A673 (cell line): ENCODE data around the gene SMC1A. TPM values are rescaled to one million over a fixed set of nuclear protein-coding genes. Genes with fewer than 3 reads are reported as not detected.

Source experiments
- BruUV-seq: library from RNA; stranded (reverse); fragments of 400-500 nt; replicated peaks from 2 replicates; lab custom pipeline; 2021; lab: Mats Ljungman, UMichigan
- CTCF ChIA-PET: fragments of 300-600 bp; sonication (Branson Sonifier 250); formaldehyde crosslinking; loops from one replicate; lab custom pipeline; 2022; ENCODE audit warnings: antibody characterized with exemption; lab: Charles Lee
- POLR2A ChIA-PET: fragments of 300-600 bp; sonication (Branson Sonifier 250); formaldehyde crosslinking; loops from one replicate; lab custom pipeline; 2022; ENCODE audit warnings: antibody characterized with exemption; ENCODE audit not compliant: low non-redundant PET; lab: Charles Lee
- DNase-seq: peaks from one replicate; pipeline ENCODE4 v3.0.0-alpha.2; 2015; ENCODE audit warnings: low spot score
- H3K27ac ChIP-seq: fragments of 200-600 bp; sonication (generic); 2 replicates; pipeline ENCODE4 v1.5.1; 2016; ENCODE audit warnings: mixed run types, low read depth, mild to moderate bottlenecking, mixed read lengths, antibody characterized with exemption, low read length; ENCODE audit not compliant: poor library complexity, severe bottlenecking
- H3K27me3 ChIP-seq: fragments of 200-600 bp; sonication (generic); replicated peaks from 2 replicates; pipeline ENCODE4 v1.6.1; 2017; ENCODE audit warnings: mixed run types, low read depth, mild to moderate bottlenecking, mixed read lengths, antibody characterized with exemption, low read length; ENCODE audit not compliant: insufficient read depth, poor library complexity
- H3K36me3 ChIP-seq: fragments of 200-600 bp; sonication (generic); 2 replicates; pipeline ENCODE4 v1.6.1; 2016; ENCODE audit warnings: mixed run types, mild to moderate bottlenecking, mixed read lengths, antibody characterized with exemption, low read length; ENCODE audit not compliant: insufficient read depth, poor library complexity, severe bottlenecking
- H3K4me1 ChIP-seq: fragments of 200-600 bp; sonication (generic); 2 replicates; pipeline ENCODE4 v1.6.1; 2017; ENCODE audit warnings: mixed run types, mild to moderate bottlenecking, mixed read lengths, antibody characterized with exemption, low read length; ENCODE audit not compliant: insufficient read depth, poor library complexity, severe bottlenecking
- H3K4me3 ChIP-seq: fragments of 200-600 bp; sonication (generic); 2 replicates; pipeline ENCODE4 v1.5.1; 2016; ENCODE audit warnings: low read depth, mixed run types, mild to moderate bottlenecking, mixed read lengths, low read length; ENCODE audit not compliant: poor library complexity, severe bottlenecking
- H3K9me3 ChIP-seq: fragments of 200-600 bp; sonication (generic); 2 replicates; pipeline ENCODE4 v1.6.1; 2016; ENCODE audit warnings: mixed run types, low read depth, mild to moderate bottlenecking, mixed read lengths, antibody characterized with exemption, low read length; ENCODE audit not compliant: poor library complexity, severe bottlenecking
- CTCF ChIP-seq: fragments of 300-800, 200-600 bp; sonication (generic); conservative IDR thresholded peaks from 2 replicates; pipeline ENCODE4 v1.5.1; 2017; ENCODE audit warnings: low read depth, mild to moderate bottlenecking, antibody characterized with exemption, low read length, moderate library complexity, mixed read lengths
- EZH2 ChIP-seq: fragments of 200-600 bp; sonication (generic); IDR thresholded peaks from 2 replicates; pipeline ENCODE4 v1.6.1; 2017; ENCODE audit warnings: borderline replicate concordance, low read depth, mild to moderate bottlenecking, mixed read lengths, antibody characterized with exemption, low read length; ENCODE audit not compliant: poor library complexity, severe bottlenecking
- intact Hi-C: fragments of 100-400 bp; cut with micrococcal nuclease; formaldehyde crosslinking; loops from one replicate; pipeline ENCODE4 v1.10.0; 2022; ENCODE audit not compliant: unreplicated experiment
- total RNA-seq: library from RNA; stranded (reverse); gene quantifications from 2 replicates; pipeline ENCODE4 v1.2.3, GENCODE V29; 2021

Gene SMC1A
- total RNA-seq, 1 experiment from 2014 or later = 230 TPM

- Histone ChIP-seq H3K9me3 (no peaks in the 10 kb centered on the region), H3K27me3 (peaks cover 29% of the 10 kb centered on the region), H3K27ac (no peak overlapping the region), H3K4me3 (peak overlapping the region; percentile 46), H3K4me1 (peaks cover 5% of the 10 kb centered on the region), H3K36me3 (no peaks in the 10 kb centered on the region)
- POLR2A ChIA-PET = no interaction called here
- TF ChIP-seq CTCF (no peak), EZH2 (no peak)
- no TSS peak for BruUV-seq
- intact Hi-C loops = no loop called here
- CTCF ChIA-PET = no interaction called here
- no peak for DNase-seq
These were observed 17.6 kb upstream of the SMC1A start for GRCh38 chrX:53440101-53440500.

GRCh38 chrX:53438832-53439230 lies 16.4 kb upstream of the SMC1A start:
- BruUV-seq = no TSS peak
- peaks cover 29% of the 10 kb centered on the region for H3K27me3 ChIP-seq
- TF ChIP-seq EZH2 (no peak), CTCF (no peak)
- H3K36me3 ChIP-seq = no peaks in the 10 kb centered on the region
- H3K4me1 ChIP-seq = peaks cover 5% of the 10 kb centered on the region
- DNase-seq = no peak
- ChIA-PET CTCF (no interaction called here), POLR2A (no interaction called here)
- H3K4me3 ChIP-seq = no peak overlapping the region
- no peaks in the 10 kb centered on the region for H3K9me3 ChIP-seq
- no peak overlapping the region for H3K27ac ChIP-seq
- intact Hi-C loops = no loop called here

- Histone ChIP-seq H3K36me3 (no peaks in the 10 kb centered on the region), H3K4me3 (no peak overlapping the region), H3K27me3 (peaks cover 29% of the 10 kb centered on the region), H3K4me1 (peaks cover 5% of the 10 kb centered on the region), H3K27ac (no peak overlapping the region), H3K9me3 (no peaks in the 10 kb centered on the region)
- intact Hi-C loops = no loop called here
- ChIA-PET CTCF (no interaction called here), POLR2A (no interaction called here)
- DNase-seq = no peak
- no peak for TF ChIP-seq EZH2
- no peak for TF ChIP-seq CTCF
- no TSS peak for BruUV-seq
These were observed 15.8 kb upstream of the SMC1A start for GRCh38 chrX:53438174-53438831.
